Type B pancreatic cell (in vitro differentiated cells): ENCODE measurements around the gene LRCH1. TPM values are rescaled to one million over a fixed set of nuclear protein-coding genes. Genes with fewer than 3 reads are reported as not detected.

Source experiments
- DNase-seq: peaks from one replicate; pipeline ENCODE4 v3.0.0; 2021; ENCODE audit warnings: mixed read lengths; ENCODE audit not compliant: unreplicated experiment; ENCODE audit errors: extremely low spot score
- H3K27ac Mint-ChIP-seq: 2 replicates; pipeline ENCODE4 v1.8.0; 2021; ENCODE audit warnings: mild to moderate bottlenecking, mixed read lengths
- H3K27me3 Mint-ChIP-seq: 2 replicates; pipeline ENCODE4 v1.8.0; 2021; ENCODE audit warnings: mixed read lengths
- H3K36me3 Mint-ChIP-seq: 2 replicates; pipeline ENCODE4 v1.8.0; 2021; ENCODE audit warnings: mixed read lengths
- H3K4me1 Mint-ChIP-seq: one replicate; pipeline ENCODE4 v1.8.0; 2021; ENCODE audit warnings: mixed read lengths; ENCODE audit not compliant: unreplicated experiment
- H3K4me3 Mint-ChIP-seq: 2 replicates; pipeline ENCODE4 v1.8.0; 2021; ENCODE audit warnings: mild to moderate bottlenecking, mixed read lengths
- H3K9me3 Mint-ChIP-seq: 2 replicates; pipeline ENCODE4 v1.8.0; 2021; ENCODE audit warnings: mixed read lengths
- total RNA-seq: library from RNA; stranded (reverse); gene quantifications from 2 replicates; pipeline ENCODE4 v1.2.1, GENCODE V29; 2021; ENCODE audit warnings: low replicate concordance
- TF ChIP-seq, protein P1 (sequence below): fragments of 200-600 bp; sonication (generic); conservative IDR thresholded peaks from 2 replicates; pipeline ENCODE4 v1.5.0; 2021; ENCODE audit warnings: antibody characterized with exemption, mild to moderate bottlenecking

LRCH1 gene
- total RNA-seq, 1 donor from 2014 or later, result 23.0 TPM

DNA sequence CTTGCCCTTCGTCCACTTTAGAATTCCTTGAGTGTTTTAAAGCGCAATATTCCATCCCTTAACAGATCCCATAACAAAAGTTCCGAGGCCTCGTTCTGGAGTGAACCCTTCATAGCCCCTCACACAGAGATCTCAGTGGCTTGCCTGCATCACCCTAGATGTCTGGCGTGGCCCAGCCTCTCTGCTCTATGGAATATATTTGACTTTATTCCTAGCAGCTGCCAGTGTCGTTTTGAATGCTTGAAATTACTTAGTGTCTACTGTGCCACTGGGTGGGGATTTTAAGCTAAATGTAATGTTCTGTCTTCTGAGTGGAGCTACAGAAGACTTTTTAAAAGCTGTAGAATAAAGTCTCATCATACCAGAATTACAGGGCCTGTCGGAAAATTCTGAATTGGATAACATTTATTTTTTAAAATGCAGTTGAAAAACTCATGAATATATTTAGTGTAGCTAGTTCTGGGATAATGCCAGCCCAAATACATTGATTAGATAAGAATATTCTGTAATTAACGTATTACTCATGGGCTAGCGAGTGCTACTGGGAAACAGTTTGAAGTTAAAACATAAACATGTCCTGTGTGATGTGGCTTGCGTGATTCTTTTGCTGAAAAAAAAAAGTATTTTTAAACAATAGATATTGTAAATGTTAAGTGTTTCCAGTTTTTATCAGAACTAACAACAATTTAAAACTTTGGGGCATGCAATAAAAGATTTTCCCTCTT lies 132.2 kb downstream of the LRCH1 start:
- no peaks in the 10 kb centered on the region for H3K36me3 Mint-ChIP-seq
- H3K4me1 Mint-ChIP-seq, result peaks cover 35% of the 10 kb centered on the region
- no peaks in the 10 kb centered on the region for H3K9me3 Mint-ChIP-seq
- no peaks in the 10 kb centered on the region for H3K27me3 Mint-ChIP-seq
- DNase-seq, result no peak
- peak overlapping the region; percentile 39 for H3K27ac Mint-ChIP-seq
- peak overlapping the region; percentile 38 for H3K4me3 Mint-ChIP-seq
- TF ChIP-seq, protein P1, sequence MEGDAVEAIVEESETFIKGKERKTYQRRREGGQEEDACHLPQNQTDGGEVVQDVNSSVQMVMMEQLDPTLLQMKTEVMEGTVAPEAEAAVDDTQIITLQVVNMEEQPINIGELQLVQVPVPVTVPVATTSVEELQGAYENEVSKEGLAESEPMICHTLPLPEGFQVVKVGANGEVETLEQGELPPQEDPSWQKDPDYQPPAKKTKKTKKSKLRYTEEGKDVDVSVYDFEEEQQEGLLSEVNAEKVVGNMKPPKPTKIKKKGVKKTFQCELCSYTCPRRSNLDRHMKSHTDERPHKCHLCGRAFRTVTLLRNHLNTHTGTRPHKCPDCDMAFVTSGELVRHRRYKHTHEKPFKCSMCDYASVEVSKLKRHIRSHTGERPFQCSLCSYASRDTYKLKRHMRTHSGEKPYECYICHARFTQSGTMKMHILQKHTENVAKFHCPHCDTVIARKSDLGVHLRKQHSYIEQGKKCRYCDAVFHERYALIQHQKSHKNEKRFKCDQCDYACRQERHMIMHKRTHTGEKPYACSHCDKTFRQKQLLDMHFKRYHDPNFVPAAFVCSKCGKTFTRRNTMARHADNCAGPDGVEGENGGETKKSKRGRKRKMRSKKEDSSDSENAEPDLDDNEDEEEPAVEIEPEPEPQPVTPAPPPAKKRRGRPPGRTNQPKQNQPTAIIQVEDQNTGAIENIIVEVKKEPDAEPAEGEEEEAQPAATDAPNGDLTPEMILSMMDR, result no peak

DNA sequence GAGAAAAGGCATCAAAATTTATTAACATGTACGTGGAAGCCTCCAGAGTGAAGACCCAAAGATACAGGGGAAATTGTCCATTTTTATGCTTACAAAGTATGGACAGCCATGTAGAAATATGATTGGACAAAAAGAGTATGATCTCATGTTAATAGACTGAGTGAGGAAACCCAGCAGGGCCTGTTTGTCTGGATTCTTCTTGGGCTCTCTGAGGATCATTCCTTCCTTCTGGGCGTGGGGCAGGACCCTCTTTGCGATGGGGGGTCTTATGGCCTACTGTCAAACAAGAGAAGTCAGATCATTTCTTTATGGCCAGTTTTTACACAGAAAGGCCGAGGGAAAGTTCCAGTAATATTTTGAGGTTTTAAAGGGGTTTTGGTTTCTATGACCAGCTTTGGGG lies 133.2 kb downstream of the LRCH1 start:
- H3K27ac Mint-ChIP-seq, result peak overlapping the region; percentile 95
- H3K27me3 Mint-ChIP-seq, result no peaks in the 10 kb centered on the region
- no peak for DNase-seq
- peak overlapping the region; percentile 77 for H3K4me3 Mint-ChIP-seq
- TF ChIP-seq, protein P1, result no peak
- H3K4me1 Mint-ChIP-seq, result peaks cover 41% of the 10 kb centered on the region
- no peaks in the 10 kb centered on the region for H3K9me3 Mint-ChIP-seq
- no peaks in the 10 kb centered on the region for H3K36me3 Mint-ChIP-seq

DNA sequence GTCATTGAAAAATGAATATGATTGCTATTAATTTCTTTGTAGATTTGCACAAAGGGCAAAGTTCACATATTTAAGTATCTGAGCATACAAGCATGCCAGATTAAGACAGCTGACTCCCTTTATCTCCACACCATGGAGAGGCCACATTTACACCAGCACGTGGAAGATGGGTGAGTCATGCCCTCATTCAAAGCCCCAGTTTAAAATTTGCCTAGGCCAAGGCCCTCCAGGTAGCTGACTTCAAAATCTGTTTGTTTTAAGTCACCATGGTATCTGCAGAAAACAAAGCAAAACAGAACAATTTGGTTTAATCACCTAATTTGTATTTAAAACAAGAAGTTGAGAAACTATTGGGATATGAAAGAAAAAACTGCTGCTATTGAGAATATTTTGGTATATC lies 134.8 kb downstream of the LRCH1 start:
- no peak overlapping the region for H3K27ac Mint-ChIP-seq
- H3K4me1 Mint-ChIP-seq, result peaks cover 45% of the 10 kb centered on the region
- no peak for DNase-seq
- H3K27me3 Mint-ChIP-seq, result no peaks in the 10 kb centered on the region
- H3K4me3 Mint-ChIP-seq, result no peak overlapping the region
- H3K9me3 Mint-ChIP-seq, result no peaks in the 10 kb centered on the region
- TF ChIP-seq, protein P1, result no peak
- peaks cover 6% of the 10 kb centered on the region for H3K36me3 Mint-ChIP-seq

DNA sequence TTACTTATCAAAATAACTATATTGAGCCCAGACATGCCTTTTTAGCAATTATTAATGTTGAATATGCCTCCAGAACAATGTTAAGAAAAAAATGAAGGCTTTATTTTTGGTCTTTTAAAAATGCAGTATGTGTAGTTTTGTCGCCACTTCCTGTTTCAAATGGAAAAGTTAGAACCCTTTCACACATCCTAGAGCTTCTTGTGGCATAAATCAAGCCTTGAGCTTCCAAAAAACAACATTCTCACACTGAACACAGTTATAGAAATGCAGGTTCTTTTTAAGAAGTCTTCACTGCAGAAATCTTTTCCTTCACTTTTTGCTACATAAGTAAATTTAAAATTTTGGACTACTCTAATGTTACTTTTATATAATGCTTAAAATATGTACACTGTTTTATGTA lies 135.3 kb downstream of the LRCH1 start:
- TF ChIP-seq, protein P1, result no peak
- peaks cover 45% of the 10 kb centered on the region for H3K4me1 Mint-ChIP-seq
- no peaks in the 10 kb centered on the region for H3K27me3 Mint-ChIP-seq
- H3K4me3 Mint-ChIP-seq, result no peak overlapping the region
- no peak overlapping the region for H3K27ac Mint-ChIP-seq
- H3K9me3 Mint-ChIP-seq, result no peaks in the 10 kb centered on the region
- no peak for DNase-seq
- peaks cover 9% of the 10 kb centered on the region for H3K36me3 Mint-ChIP-seq

DNA sequence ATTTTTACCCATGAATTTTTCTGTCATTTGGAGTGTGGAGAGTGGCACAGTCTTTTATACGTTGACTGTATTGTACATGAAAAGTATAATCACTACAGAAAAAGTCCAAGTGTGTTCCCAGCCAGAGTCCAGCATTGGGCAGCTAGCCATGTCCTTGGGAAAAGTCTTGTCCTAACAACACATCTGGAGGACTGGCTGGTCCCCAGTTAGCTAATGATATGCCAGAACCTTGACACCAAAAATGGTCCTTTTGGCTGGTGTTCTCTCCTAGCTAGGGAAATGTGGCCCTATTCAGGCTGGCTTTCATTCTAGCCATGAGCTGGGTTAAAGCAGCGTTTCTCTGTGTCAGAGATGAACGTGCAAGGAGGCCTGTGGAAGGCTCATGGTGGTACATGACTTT lies 145.0 kb downstream of the LRCH1 start:
- H3K4me3 Mint-ChIP-seq, result no peak overlapping the region
- peaks cover 4% of the 10 kb centered on the region for H3K4me1 Mint-ChIP-seq
- no peaks in the 10 kb centered on the region for H3K9me3 Mint-ChIP-seq
- no peak for DNase-seq
- TF ChIP-seq, protein P1, result no peak
- H3K27ac Mint-ChIP-seq, result no peak overlapping the region
- no peaks in the 10 kb centered on the region for H3K27me3 Mint-ChIP-seq
- peaks cover 40% of the 10 kb centered on the region for H3K36me3 Mint-ChIP-seq
